ENCODE data around the gene DEFB123. TPM values are rescaled to one million over a fixed set of nuclear protein-coding genes. Genes with fewer than 3 reads are reported as not detected.
"Not testable (repeated sequence)": the region's sequence is repeated elsewhere in the genome, so short reads cannot be mapped to it uniquely, and the experiment has no call there.

DEFB123 gene
- polyA plus RNA-seq, 1 donor from 2014 or later = not detected

DNA sequence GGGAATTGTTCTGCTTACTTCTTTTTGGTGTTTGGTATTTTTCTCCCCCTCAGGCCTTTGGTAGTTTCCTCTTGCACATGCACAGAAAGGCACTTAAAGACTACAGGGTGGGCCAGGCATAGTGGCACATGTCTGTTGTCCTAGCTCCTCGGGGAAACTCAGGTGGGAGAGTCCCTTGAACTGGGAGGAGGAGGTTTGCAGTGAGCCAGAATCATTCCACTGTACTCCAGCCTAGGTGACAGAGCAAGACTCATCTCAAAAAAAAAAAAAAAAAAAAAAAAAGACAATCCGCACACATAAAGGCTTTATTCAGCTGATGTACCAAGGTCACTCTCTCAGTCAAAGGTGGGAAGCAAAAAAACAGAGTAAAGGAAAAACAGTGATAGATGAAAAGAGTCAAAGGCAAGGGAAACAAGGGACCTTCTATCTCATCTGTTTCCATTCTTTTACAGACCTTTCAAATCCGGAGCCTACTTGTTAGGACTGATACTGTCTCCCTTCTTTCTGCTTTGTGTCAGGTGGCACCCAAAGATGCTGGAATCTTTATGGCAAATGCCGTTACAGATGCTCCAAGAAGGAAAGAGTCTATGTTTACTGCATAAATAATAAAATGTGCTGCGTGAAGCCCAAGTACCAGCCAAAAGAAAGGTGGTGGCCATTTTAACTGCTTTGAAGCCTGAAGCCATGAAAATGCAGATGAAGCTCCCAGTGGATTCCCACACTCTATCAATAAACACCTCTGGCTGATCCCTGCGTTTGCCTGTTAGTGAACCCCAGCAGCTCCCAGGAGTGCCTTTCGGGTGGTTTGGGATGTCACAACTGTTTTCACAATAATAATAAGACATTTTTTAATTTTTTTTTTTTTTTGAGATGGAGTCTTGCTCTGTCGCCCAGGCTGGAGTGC is 9.3 kb downstream of the DEFB123 start:
- Mint-ChIP-seq H3K27ac (no peak overlapping the region), H3K9me3 (peaks cover 0 to 5% (median 2%) of the 10 kb centered on the region in 3 donors), H3K27me3 (peaks cover 13% of the 10 kb centered on the region), H3K4me1 (peaks cover 0 to 4% (median 0%) of the 10 kb centered on the region in 3 donors), H3K4me3 (no peak overlapping the region), H3K36me3 (peaks cover 2% of the 10 kb centered on the region)

DNA sequence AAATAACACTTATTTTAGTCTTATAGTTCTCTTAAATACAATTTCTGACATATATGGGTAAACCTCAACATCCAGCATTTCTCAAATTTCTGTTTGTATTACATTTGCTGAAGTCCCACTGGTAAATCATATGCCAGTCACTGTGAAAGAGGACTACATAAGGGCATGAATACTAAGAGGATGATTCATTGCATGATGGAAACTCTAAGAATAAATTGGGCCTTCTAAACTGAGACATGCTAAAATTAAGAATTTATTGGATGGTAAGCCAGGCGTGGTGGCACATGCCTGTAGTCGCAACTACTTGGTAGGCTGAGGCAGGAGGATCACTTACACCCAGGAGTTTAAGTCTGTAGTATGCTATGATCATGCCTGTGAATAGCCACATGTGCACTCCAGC is 12.1 kb downstream of the DEFB123 start:
- Mint-ChIP-seq H3K4me3 (no peak overlapping the region), H3K36me3 (peaks cover 2% of the 10 kb centered on the region), H3K9me3 (peaks cover 0 to 7% (median 2%) of the 10 kb centered on the region in 3 donors), H3K27me3 (peaks cover 10% of the 10 kb centered on the region), H3K4me1 (peaks cover 0 to 4% (median 0%) of the 10 kb centered on the region in 3 donors), H3K27ac (no peak overlapping the region)

DNA sequence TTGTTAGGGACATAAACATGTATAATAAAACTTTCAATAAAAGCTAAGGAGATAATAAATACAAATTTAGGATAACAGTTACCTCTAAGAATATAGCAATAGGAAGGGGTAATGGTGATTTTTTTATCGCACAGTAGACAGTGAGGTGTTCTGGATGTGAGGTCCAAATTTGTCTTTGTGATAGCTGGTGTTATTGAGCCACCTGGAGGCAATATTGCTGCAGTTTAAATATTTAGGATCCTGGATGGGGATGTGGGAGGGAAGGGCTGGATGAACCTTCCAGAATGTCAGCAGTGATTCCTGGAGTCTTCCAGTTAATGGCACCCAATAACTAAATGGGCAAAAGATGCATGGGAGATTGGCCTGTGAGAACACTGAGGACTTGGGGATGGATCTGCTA is 13.9 kb downstream of the DEFB123 start:
- H3K27me3 Mint-ChIP-seq = peaks cover 12% of the 10 kb centered on the region
- no peak overlapping the region for H3K27ac Mint-ChIP-seq
- H3K4me3 Mint-ChIP-seq = no peak overlapping the region
- no peaks in the 10 kb centered on the region for H3K4me1 Mint-ChIP-seq
- peaks cover 0 to 4% (median 2%) of the 10 kb centered on the region in 3 donors for H3K9me3 Mint-ChIP-seq
- H3K36me3 Mint-ChIP-seq = no peaks in the 10 kb centered on the region

DNA sequence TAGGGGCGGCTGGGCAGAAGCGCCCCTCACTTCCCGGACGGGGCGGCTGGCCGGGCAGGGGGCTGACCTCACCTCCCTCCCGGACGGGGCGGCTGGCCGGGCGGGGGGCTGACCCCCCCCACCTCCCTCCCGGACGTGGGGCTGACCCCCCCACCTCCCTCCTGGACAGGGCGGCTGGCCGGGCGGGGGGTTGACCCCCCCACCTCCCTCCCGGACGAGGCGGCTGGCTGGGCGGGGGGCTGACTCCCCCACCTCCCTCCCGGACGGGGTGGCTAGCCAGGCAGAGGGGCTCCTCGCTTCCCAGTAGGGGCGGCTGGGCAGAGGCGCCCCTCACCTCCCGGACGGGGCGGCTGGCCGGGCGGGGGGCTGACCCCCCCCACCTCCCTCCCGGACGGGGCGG is 30.5 kb downstream of the DEFB123 start:
- H3K9me3 Mint-ChIP-seq, H3K27ac Mint-ChIP-seq, H3K36me3 Mint-ChIP-seq, H3K4me3 Mint-ChIP-seq: not testable (repeated sequence)
- Mint-ChIP-seq H3K4me1 (peaks cover 13 to 20% (median 14%) of the 10 kb centered on the region in 3 donors), H3K27me3 (peaks cover 11% of the 10 kb centered on the region)

DNA sequence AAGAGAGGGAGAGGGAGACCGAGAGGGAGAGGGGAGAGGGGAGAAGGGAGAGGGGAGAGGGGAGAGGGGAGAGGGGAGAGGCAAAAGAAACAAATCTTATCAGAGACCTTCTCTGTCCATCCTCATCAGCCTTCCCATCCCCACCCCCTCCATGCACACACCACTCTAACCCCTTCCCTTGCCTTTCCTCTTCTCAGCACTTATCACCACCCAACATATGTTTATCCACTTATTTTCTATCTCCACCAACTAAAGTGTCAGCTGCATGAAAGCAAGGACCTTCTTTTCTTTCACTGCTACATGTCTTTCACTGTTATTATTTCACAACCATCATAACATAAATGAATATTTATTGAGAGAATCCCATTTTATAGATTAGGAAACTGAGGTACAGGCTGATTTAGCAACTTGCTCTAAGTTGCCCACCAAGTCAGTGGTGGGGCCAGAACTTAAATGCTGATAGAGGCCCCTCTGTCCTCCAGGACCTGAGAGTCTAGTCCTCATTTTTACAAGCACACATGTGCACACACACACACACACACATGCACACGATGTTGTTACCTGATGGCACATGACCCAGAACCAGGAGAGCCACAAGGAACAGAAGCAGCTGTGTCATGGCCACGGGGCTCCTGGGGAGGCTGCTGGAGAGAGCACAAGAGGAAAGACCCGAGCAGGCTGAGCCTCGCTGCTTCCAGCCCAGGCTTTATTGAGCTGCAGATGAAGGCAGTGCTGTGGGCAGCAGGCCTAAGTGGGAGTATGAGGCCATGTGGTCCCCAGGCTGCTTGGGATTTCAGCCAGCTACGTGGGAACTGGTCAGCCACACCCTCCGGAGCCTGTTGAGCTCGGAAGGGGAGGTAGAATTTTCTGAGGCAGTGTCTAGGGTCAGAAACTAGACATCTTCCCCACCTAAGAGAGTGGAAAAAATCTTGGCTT is 32.2 kb downstream of the DEFB123 start:
- Mint-ChIP-seq H3K4me1 (peaks cover 13 to 20% (median 14%) of the 10 kb centered on the region in 3 donors), H3K9me3 (peaks cover 0 to 2% (median 0%) of the 10 kb centered on the region in 3 donors), H3K27me3 (peaks cover 26% of the 10 kb centered on the region), H3K27ac (no peak overlapping the region), H3K36me3 (peaks cover 2% of the 10 kb centered on the region), H3K4me3 (no peak overlapping the region)

DNA sequence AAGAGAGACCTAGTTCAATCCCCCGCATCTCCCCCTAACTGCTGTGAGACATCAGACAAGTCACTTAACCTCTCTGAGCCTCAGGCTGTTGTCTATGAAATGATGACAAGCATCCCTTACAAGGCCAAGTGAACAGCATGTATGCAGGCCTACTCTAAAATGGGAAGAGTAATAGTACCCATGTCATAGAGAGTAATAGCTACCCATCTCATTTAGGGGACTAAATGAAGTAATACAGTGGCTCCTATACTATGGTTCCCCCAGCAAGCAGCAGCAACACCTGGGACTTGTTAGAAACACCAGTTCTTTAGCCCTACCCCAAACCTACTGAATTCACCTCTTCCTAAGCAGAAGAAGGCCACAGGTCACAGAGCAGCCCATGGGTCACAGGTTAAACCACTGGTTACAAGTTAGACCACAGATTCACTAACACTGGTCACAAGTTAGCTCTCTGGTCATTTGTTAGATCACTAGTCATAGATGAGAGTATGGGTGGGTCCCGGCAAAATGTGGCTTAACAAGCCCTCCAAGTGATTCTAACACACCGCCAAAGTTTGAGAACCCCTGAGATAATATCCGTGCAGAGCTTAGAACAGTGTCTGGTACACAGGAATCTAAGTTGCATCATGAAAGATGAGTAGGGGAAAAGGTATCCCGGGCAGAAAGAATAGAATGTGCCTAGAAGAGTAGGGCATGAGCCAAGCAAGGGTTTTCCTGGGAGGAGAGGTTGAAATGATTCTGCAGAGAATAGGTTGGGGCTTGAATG is 33.1 kb downstream of the DEFB123 start:
- Mint-ChIP-seq H3K36me3 (peaks cover 2% of the 10 kb centered on the region), H3K27ac (no peak overlapping the region), H3K27me3 (peaks cover 26% of the 10 kb centered on the region), H3K9me3 (peaks cover 0 to 2% (median 0%) of the 10 kb centered on the region in 3 donors), H3K4me3 (peak overlapping the region in 2 of 4 donors; percentile 10 to 63), H3K4me1 (peaks cover 13 to 20% (median 14%) of the 10 kb centered on the region in 3 donors)

DNA sequence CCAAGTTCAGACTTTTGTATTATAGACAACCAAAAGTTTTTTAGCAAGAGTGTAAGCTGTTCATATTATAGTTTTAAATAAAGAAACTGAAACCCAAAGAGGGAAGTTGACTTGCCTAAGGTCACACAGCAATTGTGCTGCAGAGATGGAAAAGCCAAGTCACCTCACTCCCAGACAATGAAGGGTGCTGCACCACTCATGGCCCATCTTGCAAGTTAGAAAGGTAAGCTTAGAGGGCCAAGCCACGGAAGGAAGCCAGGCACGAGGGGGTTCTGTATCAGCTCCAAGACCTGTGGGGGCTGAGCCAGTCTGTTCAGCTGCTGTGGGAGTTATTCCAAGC is 33.6 kb downstream of the DEFB123 start:
- H3K4me1 Mint-ChIP-seq = peaks cover 13 to 20% (median 14%) of the 10 kb centered on the region in 3 donors
- peaks cover 2% of the 10 kb centered on the region for H3K36me3 Mint-ChIP-seq
- H3K4me3 Mint-ChIP-seq = peak overlapping the region in 2 of 4 donors; percentile 10 to 63

DNA sequence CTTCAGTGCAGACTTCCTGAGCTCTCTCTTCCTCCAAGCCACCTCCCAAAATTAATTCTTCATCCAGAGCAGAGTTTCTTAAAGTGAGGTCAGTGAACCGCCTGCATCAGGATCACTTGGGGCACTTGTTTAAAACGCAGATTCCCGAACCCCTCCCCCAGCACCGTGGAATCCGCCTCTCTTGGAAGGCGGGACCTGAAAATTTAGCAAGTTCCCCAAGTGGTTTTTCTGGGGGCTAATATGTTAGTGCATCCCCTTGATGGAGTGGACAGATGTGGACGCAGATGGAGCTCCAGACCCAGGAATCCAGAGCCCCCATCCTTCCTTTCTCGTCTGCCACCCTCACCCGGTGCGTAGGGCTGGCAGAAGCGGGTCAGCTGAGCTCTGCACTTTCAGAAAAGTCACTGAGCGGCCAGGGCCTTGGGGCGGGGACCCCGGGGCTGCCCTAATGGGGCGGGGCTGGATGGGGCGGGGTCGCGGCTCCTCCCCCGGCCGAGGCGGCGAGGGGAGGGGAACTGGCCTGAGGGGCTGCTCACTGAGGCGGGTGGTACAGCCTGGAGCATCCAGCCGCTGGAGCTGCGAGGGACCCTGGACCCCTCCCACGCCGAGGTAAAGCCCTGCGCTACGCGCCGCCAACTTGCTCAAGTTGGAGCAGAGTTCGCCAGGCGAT is 34.5 kb downstream of the DEFB123 start, which contains the start of the genes DEFB124 and REM1:
Gene DEFB124, minus strand, starts transcription at position 370 of the 670 bp plus-strand sequence. CDS start 2,114 bp downstream, outside the sequence.
Gene REM1, plus strand, starts transcription at position 531 of the 670 bp plus-strand sequence. CDS start 1,158 bp downstream, outside the sequence.
- Mint-ChIP-seq H3K36me3 (peaks cover 4% of the 10 kb centered on the region), H3K9me3 (peaks cover 0 to 2% (median 0%) of the 10 kb centered on the region in 3 donors), H3K4me3 (peak within 1 kb of the TSS in 3 of 4 donors; percentile 44 to 90 (median 63)), H3K27me3 (peaks cover 31% of the 10 kb centered on the region), H3K27ac (no peak within 1 kb of the TSS), H3K4me1 (peaks cover 13 to 20% (median 14%) of the 10 kb centered on the region in 3 donors)

More for the DNA sequence above, 33.6 kb downstream of the DEFB123 start:
- Mint-ChIP-seq H3K27ac (no peak overlapping the region), H3K27me3 (peaks cover 28% of the 10 kb centered on the region), H3K9me3 (peaks cover 0 to 2% (median 0%) of the 10 kb centered on the region in 3 donors)

DNA sequence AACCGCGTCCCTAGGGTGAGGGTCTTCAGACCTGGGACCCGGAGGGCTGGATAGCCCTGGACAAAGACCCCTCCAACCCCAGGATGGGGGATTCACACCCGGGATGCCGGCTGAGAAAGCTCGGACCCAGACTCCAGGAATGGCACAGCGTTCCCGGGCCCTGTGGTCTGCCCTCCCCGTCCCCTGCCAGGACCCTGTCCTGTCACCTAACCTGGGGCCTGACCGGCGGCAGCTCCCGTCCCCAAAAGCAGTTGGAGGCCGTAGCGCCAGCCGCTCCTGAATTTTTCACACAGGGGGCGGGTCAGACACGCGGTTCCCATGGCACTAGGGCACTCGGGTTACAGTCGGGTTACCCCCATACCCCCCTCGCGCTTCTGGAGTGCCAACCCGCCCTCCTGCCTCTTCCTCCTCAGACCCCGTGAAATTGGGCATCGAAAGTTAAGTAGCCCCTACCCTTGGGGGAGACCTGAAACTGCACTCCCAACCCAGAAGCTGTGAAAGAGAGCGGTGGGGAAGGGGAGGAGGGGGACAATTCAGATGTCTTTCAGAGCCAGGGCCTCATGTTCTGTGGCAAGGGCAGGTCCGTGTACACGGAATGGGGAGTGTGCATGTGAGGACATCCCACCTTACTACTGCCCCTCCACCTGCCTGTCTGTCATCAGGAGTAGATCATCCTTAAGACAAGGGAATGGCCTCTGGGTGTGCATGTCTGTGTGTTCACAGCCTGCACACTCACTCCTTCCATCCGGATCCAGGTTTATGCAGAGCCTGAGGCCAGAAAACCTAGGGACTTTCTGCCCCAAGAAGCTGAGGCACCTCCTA is 35.3 kb downstream of the DEFB123 start:
- peaks cover 31% of the 10 kb centered on the region for H3K27me3 Mint-ChIP-seq
- peak overlapping the region in 1 of 4 donors; percentile 49 for H3K4me3 Mint-ChIP-seq

DNA sequence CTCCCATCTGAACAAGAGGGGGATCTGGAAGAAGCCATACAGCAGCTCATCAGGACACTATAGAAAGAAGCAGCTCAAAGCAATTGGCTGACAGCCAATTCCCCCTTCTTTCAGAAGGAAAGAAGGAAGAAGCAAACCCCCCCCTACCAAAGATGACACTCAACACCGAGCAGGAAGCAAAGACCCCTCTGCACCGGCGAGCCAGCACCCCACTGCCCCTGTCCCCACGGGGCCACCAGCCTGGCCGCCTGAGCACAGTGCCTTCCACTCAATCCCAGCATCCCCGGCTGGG is 35.8 kb downstream of the DEFB123 start:
- Mint-ChIP-seq H3K27ac (no peak overlapping the region), H3K36me3 (peaks cover 4% of the 10 kb centered on the region), H3K9me3 (peaks cover 0 to 2% (median 0%) of the 10 kb centered on the region in 3 donors), H3K4me1 (peaks cover 13 to 20% (median 14%) of the 10 kb centered on the region in 3 donors), H3K27me3 (peaks cover 32% of the 10 kb centered on the region), H3K4me3 (peak overlapping the region in 1 of 4 donors; percentile 49)

More for the DNA sequence above, 35.3 kb downstream of the DEFB123 start:
- peaks cover 13 to 20% (median 14%) of the 10 kb centered on the region in 3 donors for H3K4me1 Mint-ChIP-seq
- peaks cover 4% of the 10 kb centered on the region for H3K36me3 Mint-ChIP-seq
- no peak overlapping the region for H3K27ac Mint-ChIP-seq
- peaks cover 0 to 2% (median 0%) of the 10 kb centered on the region in 3 donors for H3K9me3 Mint-ChIP-seq

DNA sequence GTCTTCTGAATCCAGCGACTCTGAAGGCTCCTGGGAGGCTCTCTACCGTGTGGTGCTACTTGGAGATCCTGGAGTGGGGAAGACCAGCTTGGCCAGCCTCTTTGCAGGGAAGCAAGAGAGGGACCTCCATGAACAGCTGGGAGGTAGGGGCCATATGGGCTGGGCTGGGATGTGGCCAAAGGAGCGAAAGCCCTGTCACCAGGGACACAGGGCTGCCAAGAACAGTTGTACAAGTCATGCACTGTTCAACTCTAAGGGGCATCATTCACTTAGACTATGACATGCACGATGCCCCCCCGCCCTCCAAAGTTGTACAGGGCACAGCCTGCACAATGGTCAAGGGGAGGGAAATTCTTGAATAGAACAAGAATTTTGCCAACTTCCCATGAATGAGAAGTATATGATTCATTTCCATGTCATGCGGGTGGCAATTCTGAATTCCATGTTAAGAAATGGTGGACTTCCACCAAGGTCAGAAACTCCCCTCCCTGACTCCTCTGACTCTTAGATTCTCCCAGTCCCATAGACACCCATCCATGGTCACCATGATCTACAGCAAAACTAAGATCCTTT is 36.3 kb downstream of the DEFB123 start:
- H3K4me3 Mint-ChIP-seq = no peak overlapping the region
- H3K36me3 Mint-ChIP-seq = peaks cover 4% of the 10 kb centered on the region
- H3K27me3 Mint-ChIP-seq = peaks cover 34% of the 10 kb centered on the region
- H3K9me3 Mint-ChIP-seq = peaks cover 0 to 2% (median 0%) of the 10 kb centered on the region in 3 donors
- H3K4me1 Mint-ChIP-seq = peaks cover 13 to 20% (median 14%) of the 10 kb centered on the region in 3 donors
- no peak overlapping the region for H3K27ac Mint-ChIP-seq

DNA sequence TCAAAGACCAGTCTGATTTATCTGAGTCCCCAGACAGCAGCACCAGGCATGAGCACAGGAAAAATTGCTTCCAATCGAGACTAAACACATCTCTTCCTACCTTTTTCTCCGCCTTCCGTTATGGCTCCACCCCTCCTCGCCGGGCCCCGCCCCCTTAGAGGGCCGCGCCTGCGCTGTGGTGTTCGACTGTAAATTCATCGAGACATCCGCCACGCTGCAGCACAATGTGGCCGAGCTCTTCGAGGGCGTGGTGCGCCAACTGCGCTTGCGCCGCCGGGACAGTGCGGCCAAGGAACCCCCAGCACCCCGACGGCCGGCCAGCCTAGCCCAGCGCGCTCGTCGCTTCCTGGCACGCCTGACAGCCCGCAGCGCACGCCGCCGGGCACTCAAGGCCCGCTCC is 43.6 kb downstream of the DEFB123 start:
- peaks cover 0 to 2% (median 0%) of the 10 kb centered on the region in 3 donors for H3K4me1 Mint-ChIP-seq
- peaks cover 2% of the 10 kb centered on the region for H3K36me3 Mint-ChIP-seq
- peaks cover 25% of the 10 kb centered on the region for H3K27me3 Mint-ChIP-seq
- no peak overlapping the region for H3K4me3 Mint-ChIP-seq
- H3K27ac Mint-ChIP-seq = no peak overlapping the region
- H3K9me3 Mint-ChIP-seq = no peaks in the 10 kb centered on the region

Measured in IgD-negative memory B cell (primary cell).